Endodermal cell (in vitro differentiated cells): ENCODE measurements around the gene TMEM59. TPM values are rescaled to one million over a fixed set of nuclear protein-coding genes. Genes with fewer than 3 reads are reported as not detected.

Experiments used
- DNase-seq: peaks from one replicate; pipeline ENCODE4 v3.0.0-alpha.2; 2017
- H3K27ac ChIP-seq: 2 replicates; pipeline ENCODE4 v1.5.1; 2013; ENCODE audit warnings: mild to moderate bottlenecking, low read depth, low read length, moderate library complexity
- H3K27me3 ChIP-seq: 2 replicates; pipeline ENCODE4 v1.6.1; 2013; ENCODE audit warnings: mild to moderate bottlenecking, low read length, moderate library complexity; ENCODE audit not compliant: insufficient read depth, control insufficient read depth, poor library complexity, severe bottlenecking
- H3K36me3 ChIP-seq: 2 replicates; pipeline ENCODE4 v1.7.0; 2013; ENCODE audit warnings: mild to moderate bottlenecking, low read length, moderate library complexity; ENCODE audit not compliant: control insufficient read depth, insufficient read depth
- H3K4me1 ChIP-seq: one replicate; pipeline ENCODE4 v1.7.0; 2013; ENCODE audit warnings: low read length; ENCODE audit not compliant: control insufficient read depth, insufficient read depth
- H3K4me3 ChIP-seq: 2 replicates; pipeline ENCODE4 v1.5.1; 2013; ENCODE audit warnings: mild to moderate bottlenecking, low read length, moderate library complexity
- H3K9ac ChIP-seq: 2 replicates; pipeline ENCODE4 v1.6.1; 2013; ENCODE audit warnings: mild to moderate bottlenecking, low read length, moderate library complexity; ENCODE audit not compliant: poor library complexity, severe bottlenecking; ENCODE audit errors: extremely low read depth
- H3K9me3 ChIP-seq: 2 replicates; pipeline ENCODE4 v1.6.1; 2013; ENCODE audit warnings: mild to moderate bottlenecking, low read length, moderate library complexity; ENCODE audit not compliant: control insufficient read depth
- H3K27ac Mint-ChIP-seq: 2 replicates; pipeline ENCODE4 v1.8.0; 2020; ENCODE audit warnings: mixed read lengths
- H3K27me3 Mint-ChIP-seq: 2 replicates; pipeline ENCODE4 v1.8.0; 2021; ENCODE audit warnings: mild to moderate bottlenecking, mixed read lengths; ENCODE audit not compliant: insufficient read depth
- H3K36me3 Mint-ChIP-seq: 2 replicates; pipeline ENCODE4 v1.8.0; 2020; ENCODE audit warnings: low read depth, mixed read lengths
- H3K4me1 Mint-ChIP-seq: 2 replicates; pipeline ENCODE4 v1.8.0; 2020; ENCODE audit warnings: mixed read lengths
- H3K4me3 Mint-ChIP-seq: 2 replicates; pipeline ENCODE4 v1.8.0; 2020; ENCODE audit warnings: mild to moderate bottlenecking, moderate library complexity, mixed read lengths
- H3K9me3 Mint-ChIP-seq: 2 replicates; pipeline ENCODE4 v1.8.0; 2020; ENCODE audit warnings: mild to moderate bottlenecking, mixed read lengths
- WGBS, 2 experiments: methylation state at CpG; one replicate each; pipeline versions ENCODE4 v1.1.5 to v1.1.7; 2013; ENCODE audit warnings: missing lambda C conversion rate in 2 of 2, mixed read lengths in 1 of 2; ENCODE audit not compliant: insufficient coverage in 1 of 2, insufficient read length in 1 of 2; 5-methylcytosine and 5-hydroxymethylcytosine counted together
- total RNA-seq, 2 donors: library from RNA; stranded (reverse); fragmentation: NEBNext Ultra II Directional in 1 of 2; extraction: Animal tissue kit (Norgen Biotek cat#: 25700) in 1 of 2; gene quantifications; 2 replicates in 1 of 2; 3 replicates in 1 of 2; pipeline ENCODE4 v1.2.1, GENCODE V29; 2021
- TF ChIP-seq, protein P1 (sequence below): fragments of 200-600 bp; sonication (generic); conservative IDR thresholded peaks from 2 replicates; pipeline ENCODE4 v1.5.0; 2021; ENCODE audit warnings: antibody characterized with exemption, mild to moderate bottlenecking

TMEM59 gene
- total RNA-seq, 2 donors from 2014 or later: 99.6 to 112 TPM

- H3K27me3 Mint-ChIP-seq: peaks cover 3% of the 10 kb centered on the region
- Histone ChIP-seq H3K9ac (no peak overlapping the region), H3K27ac (no peak overlapping the region), H3K4me1 (no peaks in the 10 kb centered on the region), H3K9me3 (no peaks in the 10 kb centered on the region), H3K4me3 (no peak overlapping the region), H3K27me3 (no peaks in the 10 kb centered on the region), H3K36me3 (no peaks in the 10 kb centered on the region)
- no peak overlapping the region for H3K27ac Mint-ChIP-seq
- WGBS, 2 experiments: 68 to 81% methylated on average over 2 to 4 of the region's 4 CpGs
- no peak overlapping the region for H3K4me3 Mint-ChIP-seq
- DNase-seq: peak; percentile 76
- TF ChIP-seq, protein P1, sequence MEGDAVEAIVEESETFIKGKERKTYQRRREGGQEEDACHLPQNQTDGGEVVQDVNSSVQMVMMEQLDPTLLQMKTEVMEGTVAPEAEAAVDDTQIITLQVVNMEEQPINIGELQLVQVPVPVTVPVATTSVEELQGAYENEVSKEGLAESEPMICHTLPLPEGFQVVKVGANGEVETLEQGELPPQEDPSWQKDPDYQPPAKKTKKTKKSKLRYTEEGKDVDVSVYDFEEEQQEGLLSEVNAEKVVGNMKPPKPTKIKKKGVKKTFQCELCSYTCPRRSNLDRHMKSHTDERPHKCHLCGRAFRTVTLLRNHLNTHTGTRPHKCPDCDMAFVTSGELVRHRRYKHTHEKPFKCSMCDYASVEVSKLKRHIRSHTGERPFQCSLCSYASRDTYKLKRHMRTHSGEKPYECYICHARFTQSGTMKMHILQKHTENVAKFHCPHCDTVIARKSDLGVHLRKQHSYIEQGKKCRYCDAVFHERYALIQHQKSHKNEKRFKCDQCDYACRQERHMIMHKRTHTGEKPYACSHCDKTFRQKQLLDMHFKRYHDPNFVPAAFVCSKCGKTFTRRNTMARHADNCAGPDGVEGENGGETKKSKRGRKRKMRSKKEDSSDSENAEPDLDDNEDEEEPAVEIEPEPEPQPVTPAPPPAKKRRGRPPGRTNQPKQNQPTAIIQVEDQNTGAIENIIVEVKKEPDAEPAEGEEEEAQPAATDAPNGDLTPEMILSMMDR: peak; percentile 71
- no peaks in the 10 kb centered on the region for H3K4me1 Mint-ChIP-seq
- H3K9me3 Mint-ChIP-seq: no peaks in the 10 kb centered on the region
- no peaks in the 10 kb centered on the region for H3K36me3 Mint-ChIP-seq
Measured at GRCh38 chr1:53992085-53992874, 60.7 kb downstream of the TMEM59 start.

GRCh38 chr1:53987880-53988279, 65.1 kb downstream of the TMEM59 start:
- Mint-ChIP-seq H3K27ac (no peak overlapping the region), H3K36me3 (no peaks in the 10 kb centered on the region), H3K27me3 (no peaks in the 10 kb centered on the region), H3K9me3 (no peaks in the 10 kb centered on the region), H3K4me3 (no peak overlapping the region), H3K4me1 (peaks cover 4% of the 10 kb centered on the region)
- Histone ChIP-seq H3K4me3 (no peak overlapping the region), H3K27me3 (no peaks in the 10 kb centered on the region), H3K36me3 (no peaks in the 10 kb centered on the region), H3K9ac (no peak overlapping the region), H3K4me1 (peaks cover under 1% of the 10 kb centered on the region), H3K27ac (no peak overlapping the region), H3K9me3 (no peaks in the 10 kb centered on the region)
- TF ChIP-seq, protein P1: no peak
- 100% methylated on average over 2 of the region's 2 CpGs; no CpG with 5 or more reads in 1 of the 2 experiments for WGBS, 2 experiments
- no peak for DNase-seq

GRCh38 chr1:53986458-53986857, 66.5 kb downstream of the TMEM59 start:
- H3K36me3 ChIP-seq: no peaks in the 10 kb centered on the region
- 91% methylated on average over 3 of the region's 3 CpGs; no CpG with 5 or more reads in 1 of the 2 experiments for WGBS, 2 experiments
- no peaks in the 10 kb centered on the region for H3K9me3 Mint-ChIP-seq
- no peak overlapping the region for H3K9ac ChIP-seq
- no peak overlapping the region for H3K4me3 Mint-ChIP-seq
- no peaks in the 10 kb centered on the region for H3K9me3 ChIP-seq
- no peak for DNase-seq
- no peak overlapping the region for H3K27ac Mint-ChIP-seq
- H3K36me3 Mint-ChIP-seq: no peaks in the 10 kb centered on the region
- H3K27me3 ChIP-seq: no peaks in the 10 kb centered on the region
- H3K27me3 Mint-ChIP-seq: no peaks in the 10 kb centered on the region
- H3K4me1 ChIP-seq: peaks cover 7% of the 10 kb centered on the region
- peaks cover 15% of the 10 kb centered on the region for H3K4me1 Mint-ChIP-seq
- H3K4me3 ChIP-seq: no peak overlapping the region
- TF ChIP-seq, protein P1: no peak
- no peak overlapping the region for H3K27ac ChIP-seq
